WI38 (cell line): ENCODE measurements around the gene SDC4.

Experiments used
- H3K4me3 ChIP-seq: 2 replicates; pipeline ENCODE4 v1.5.1; 2011; ENCODE audit warnings: low read depth, mild to moderate bottlenecking, control low read depth, low read length
- TF ChIP-seq, protein P1 (sequence below): IDR thresholded peaks from 2 replicates; pipeline ENCODE4 v1.5.1; 2012; ENCODE audit warnings: low read depth, mild to moderate bottlenecking, control low read depth, low read length

Gene SDC4, protein sequence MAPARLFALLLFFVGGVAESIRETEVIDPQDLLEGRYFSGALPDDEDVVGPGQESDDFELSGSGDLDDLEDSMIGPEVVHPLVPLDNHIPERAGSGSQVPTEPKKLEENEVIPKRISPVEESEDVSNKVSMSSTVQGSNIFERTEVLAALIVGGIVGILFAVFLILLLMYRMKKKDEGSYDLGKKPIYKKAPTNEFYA

DNA sequence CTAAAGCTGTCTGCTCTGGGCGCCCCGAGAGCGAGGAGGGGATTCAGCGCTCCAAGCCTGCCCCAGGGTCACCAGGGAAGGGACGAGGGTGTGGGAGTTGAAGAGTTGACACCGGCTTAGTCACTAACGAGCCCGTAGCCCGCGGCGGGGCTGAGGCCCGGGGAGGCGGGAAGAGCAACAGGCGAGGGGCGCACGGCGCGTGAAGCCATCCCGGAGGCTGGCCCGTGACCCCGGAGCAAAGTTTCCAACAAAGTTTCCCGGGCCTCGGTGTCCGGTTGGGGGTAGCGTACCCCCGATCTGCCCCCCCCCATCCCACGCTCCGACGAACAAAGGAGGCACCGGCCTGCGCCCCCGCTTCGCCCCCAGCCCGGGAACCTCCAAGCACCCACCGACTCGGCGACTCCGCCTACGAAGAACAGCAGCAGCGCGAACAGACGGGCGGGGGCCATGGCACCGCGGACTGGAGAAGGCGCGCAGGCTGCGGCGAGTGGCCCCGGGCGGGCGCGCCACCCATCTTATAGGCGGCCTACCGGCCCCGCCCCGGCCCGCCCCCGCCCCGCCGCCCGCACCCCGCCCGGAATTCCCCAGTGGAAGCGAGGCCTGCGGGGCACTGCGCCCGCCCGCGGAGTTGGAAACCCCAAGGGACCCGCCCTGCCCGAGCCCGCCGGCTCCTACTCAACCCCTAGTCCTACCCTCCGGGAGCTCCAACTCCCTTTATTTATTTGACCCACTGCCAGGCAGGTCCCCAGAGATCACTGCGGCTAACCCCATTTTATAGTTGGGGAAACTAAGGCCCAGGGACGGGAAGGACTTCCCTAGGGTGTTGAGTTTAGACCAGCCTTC lies at the start of gene SDC4:
Gene SDC4 (minus strand): TSS at position 489 of the 843 bp plus-strand sequence. CDS start 40 bp downstream, at position 449.
- TF ChIP-seq, protein P1, sequence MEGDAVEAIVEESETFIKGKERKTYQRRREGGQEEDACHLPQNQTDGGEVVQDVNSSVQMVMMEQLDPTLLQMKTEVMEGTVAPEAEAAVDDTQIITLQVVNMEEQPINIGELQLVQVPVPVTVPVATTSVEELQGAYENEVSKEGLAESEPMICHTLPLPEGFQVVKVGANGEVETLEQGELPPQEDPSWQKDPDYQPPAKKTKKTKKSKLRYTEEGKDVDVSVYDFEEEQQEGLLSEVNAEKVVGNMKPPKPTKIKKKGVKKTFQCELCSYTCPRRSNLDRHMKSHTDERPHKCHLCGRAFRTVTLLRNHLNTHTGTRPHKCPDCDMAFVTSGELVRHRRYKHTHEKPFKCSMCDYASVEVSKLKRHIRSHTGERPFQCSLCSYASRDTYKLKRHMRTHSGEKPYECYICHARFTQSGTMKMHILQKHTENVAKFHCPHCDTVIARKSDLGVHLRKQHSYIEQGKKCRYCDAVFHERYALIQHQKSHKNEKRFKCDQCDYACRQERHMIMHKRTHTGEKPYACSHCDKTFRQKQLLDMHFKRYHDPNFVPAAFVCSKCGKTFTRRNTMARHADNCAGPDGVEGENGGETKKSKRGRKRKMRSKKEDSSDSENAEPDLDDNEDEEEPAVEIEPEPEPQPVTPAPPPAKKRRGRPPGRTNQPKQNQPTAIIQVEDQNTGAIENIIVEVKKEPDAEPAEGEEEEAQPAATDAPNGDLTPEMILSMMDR, result no peak
- peak within 1 kb of the TSS; percentile 98 for H3K4me3 ChIP-seq

DNA sequence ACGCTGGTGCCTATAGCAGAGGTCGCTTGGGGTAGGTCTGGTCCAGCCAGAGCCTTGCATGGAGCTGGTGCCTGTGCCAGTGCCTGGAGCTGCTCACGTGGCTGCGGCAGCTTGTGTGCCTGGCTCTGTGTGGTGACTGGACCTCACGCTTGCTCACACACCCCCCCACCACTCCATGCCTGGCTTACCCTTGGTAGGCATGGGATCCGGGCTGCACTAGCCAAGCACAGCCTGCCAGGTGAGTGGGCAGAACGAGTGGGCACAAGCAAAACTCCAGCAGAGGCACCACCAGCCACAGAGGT lies 46.8 kb upstream of the SDC4 start:
- TF ChIP-seq, protein P1, result no peak
- no peak overlapping the region for H3K4me3 ChIP-seq

DNA sequence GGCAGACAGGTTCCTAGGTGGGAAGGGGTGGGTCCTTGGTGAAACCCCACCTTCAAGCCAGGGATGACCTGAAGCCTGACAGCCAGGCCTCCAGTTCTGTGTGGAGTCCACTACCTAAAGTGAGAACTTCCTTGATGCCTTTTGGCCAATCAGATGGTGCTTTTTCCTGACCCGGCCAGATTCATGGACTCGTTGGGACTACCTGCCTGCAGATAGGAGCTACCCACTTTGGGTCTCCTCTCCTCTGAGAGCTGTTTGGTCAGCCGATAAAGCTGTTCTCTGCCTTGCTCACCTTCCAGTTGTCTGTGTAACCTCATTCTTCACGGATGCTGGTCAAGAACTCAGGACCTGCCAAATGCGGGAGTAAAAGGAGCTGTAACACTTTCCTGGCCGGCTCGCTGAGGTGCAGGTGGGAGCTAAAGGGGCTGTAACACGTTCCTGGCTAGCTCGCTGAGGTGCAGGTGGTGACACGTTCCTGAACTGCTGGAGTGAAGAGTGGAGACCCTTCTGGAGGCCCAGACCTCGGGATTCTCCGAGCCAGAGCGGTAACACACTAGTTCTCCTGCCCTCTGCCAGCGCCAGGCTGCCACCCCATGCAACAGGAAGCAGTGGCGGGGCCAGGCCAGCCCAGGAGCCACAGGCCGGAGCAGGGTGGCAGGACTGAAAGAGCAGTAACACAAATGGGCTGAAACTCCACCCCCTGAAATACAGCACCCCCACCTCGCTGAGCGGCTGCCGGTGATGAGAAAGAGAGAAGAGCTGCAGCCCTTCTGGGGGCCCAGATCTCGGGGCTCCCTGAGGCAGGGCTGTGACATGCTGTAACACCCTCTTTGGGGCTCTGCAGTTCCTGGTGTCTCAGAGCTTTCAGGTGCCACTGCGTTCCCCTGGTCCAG lies 46.2 kb upstream of the SDC4 start:
- TF ChIP-seq, protein P1, result no peak
- H3K4me3 ChIP-seq, result no peak overlapping the region

DNA sequence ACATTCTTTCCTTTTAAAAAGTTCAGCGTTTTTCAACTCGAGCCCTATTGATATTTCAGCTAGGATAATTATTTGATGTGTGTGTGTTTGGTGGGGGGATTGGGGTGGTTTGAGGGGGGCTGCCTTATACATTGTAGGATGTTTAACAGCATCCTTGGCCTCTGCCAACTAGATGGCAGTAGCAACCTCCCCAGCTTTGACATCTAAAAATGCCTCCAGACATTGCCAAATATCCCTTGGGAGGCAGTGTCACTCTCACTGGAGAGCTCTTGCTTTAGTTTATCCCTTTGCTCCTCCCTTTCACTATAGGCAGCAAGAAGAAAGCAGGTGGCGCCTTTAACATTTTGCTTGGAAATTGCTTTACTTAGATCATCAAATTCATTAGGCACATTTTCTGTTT lies 44.5 kb upstream of the SDC4 start:
- H3K4me3 ChIP-seq, result no peak overlapping the region
- TF ChIP-seq, protein P1, result no peak

DNA sequence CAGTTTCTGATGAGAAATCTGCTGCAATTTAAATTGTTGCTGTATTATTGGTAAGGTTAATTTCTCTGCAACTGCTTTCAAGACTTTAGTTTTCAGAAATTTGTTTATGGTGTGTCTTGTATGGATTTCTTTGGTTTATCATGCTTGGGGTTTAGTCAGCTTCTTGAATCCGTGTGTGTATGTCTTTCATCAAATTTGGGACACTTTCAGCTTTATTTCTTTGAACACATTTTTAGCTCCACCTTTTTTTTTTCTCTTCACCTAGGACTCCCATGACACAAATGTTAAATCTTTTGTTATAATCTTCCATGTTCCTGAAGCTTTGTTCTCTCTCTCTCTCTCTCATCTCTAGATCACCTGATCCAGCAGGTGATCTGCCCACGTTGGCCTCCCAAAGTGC lies 43.3 kb upstream of the SDC4 start:
- H3K4me3 ChIP-seq, result no peak overlapping the region
- TF ChIP-seq, protein P1, result no peak

DNA sequence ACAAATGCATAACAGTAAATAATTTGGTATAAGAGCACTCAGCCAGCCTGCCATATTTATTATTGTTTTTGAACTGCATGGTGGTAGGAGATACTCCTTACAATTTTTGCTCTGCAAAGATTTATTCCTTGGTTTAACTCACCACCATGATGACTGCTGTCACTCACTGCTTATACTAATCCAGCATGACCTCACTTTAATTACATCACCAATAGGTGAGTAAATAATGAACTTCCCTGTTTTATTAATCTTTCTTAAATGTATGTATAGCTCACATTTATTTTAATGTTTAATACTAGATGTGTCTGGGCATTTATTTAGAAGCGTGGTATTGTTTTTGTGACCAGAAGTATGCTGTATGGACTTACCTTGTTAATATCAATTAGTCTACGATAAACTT lies 42.7 kb upstream of the SDC4 start:
- no peak overlapping the region for H3K4me3 ChIP-seq
- TF ChIP-seq, protein P1, result no peak

DNA sequence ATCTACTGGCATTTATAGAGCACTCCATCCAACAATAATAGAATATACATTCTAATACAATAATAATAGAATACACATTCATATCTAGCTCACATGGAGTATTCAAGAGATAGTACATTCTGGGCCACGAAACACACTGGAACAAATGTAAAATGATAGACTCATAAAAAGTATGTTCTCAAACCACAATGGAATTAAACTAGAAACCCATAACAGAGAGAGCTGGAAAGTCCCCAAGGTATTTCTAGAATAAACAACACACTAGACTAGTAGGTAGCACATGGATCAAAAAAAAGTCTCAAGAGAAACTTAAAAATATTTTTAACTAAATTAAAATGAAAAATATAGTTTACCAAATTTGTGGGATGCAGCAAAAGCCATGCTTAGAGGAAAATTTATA lies 39.0 kb upstream of the SDC4 start:
- TF ChIP-seq, protein P1, result no peak
- no peak overlapping the region for H3K4me3 ChIP-seq
